Vagina (tissue), 2 donors: Measurements from ENCODE around the gene TIMELESS.

Experiments used
- POLR2A ChIP-seq, 2 donors: fragments of 450-650 bp; IDR thresholded peaks; one replicate each; pipeline ENCODE4 v1.6.1; 2017; ENCODE audit warnings: antibody characterized with exemption in 2 of 2, mild to moderate bottlenecking in 2 of 2, moderate library complexity in 2 of 2
- TF ChIP-seq, protein P1 (sequence below), 3 experiments: fragments of 450-650 bp in 2 of 3; fragments of 200-600 bp in 1 of 3; sonication (generic) in 1 of 3; IDR thresholded peaks; one replicate each; pipeline ENCODE4 v1.5.1; 2017 to 2019; ENCODE audit warnings: antibody characterized with exemption in 3 of 3, mild to moderate bottlenecking in 2 of 3, moderate library complexity in 2 of 3

GRCh38 chr12:56373515-56373914, 75.7 kb downstream of the TIMELESS start:
- TF ChIP-seq, protein P1, sequence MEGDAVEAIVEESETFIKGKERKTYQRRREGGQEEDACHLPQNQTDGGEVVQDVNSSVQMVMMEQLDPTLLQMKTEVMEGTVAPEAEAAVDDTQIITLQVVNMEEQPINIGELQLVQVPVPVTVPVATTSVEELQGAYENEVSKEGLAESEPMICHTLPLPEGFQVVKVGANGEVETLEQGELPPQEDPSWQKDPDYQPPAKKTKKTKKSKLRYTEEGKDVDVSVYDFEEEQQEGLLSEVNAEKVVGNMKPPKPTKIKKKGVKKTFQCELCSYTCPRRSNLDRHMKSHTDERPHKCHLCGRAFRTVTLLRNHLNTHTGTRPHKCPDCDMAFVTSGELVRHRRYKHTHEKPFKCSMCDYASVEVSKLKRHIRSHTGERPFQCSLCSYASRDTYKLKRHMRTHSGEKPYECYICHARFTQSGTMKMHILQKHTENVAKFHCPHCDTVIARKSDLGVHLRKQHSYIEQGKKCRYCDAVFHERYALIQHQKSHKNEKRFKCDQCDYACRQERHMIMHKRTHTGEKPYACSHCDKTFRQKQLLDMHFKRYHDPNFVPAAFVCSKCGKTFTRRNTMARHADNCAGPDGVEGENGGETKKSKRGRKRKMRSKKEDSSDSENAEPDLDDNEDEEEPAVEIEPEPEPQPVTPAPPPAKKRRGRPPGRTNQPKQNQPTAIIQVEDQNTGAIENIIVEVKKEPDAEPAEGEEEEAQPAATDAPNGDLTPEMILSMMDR (IDR thresholded peaks at IDR 0.05): no peak
- no peak for TF ChIP-seq POLR2A (IDR thresholded peaks at IDR 0.05)
